Prostate gland (tissue), 2 donors: ENCODE results near the gene AS3MT. TPM values are rescaled to one million over a fixed set of nuclear protein-coding genes. Genes with fewer than 3 reads are reported as not detected.

Experiments used
- DNase-seq: peaks from one replicate; pipeline ENCODE4 v3.0.0-alpha.2; 2019; ENCODE audit warnings: low spot score
- H3K27ac ChIP-seq, 2 donors: fragments of 200-600 bp; sonication (generic); 2 replicates each; pipeline ENCODE4 v1.5.1; 2017 to 2019
- H3K27me3 ChIP-seq: fragments of 200-600 bp; sonication (generic); replicated peaks from 2 replicates; pipeline ENCODE4 v1.5.1; 2019; ENCODE audit not compliant: insufficient read depth
- H3K36me3 ChIP-seq, 2 donors: fragments of 200-600 bp; sonication (generic); 1 replicate in 1 of 2; 2 replicates in 1 of 2; pipeline versions ENCODE4 v1.5.1 to v1.8.1; 2017 to 2019
- H3K4me1 ChIP-seq: fragments of 200-600 bp; sonication (generic); replicated peaks from 2 replicates; pipeline ENCODE4 v1.5.1; 2019
- H3K4me3 ChIP-seq, 2 donors: fragments of 200-600 bp; sonication (generic); 2 replicates each; pipeline ENCODE4 v1.5.1; 2017 to 2019
- H3K9me3 ChIP-seq: fragments of 200-600 bp; sonication (generic); 2 replicates; pipeline ENCODE4 v1.5.1; 2017
- CTCF ChIP-seq, 4 experiments: fragments of 200-600 bp in 2 of 4; fragments of 450-650 bp in 2 of 4; sonication (generic) in 2 of 4; IDR thresholded peaks; 1 replicate in 3 of 4; 2 replicates in 1 of 4; pipeline ENCODE4 v1.5.1; 2016 to 2019; ENCODE audit warnings: antibody characterized with exemption in 4 of 4, mild to moderate bottlenecking in 2 of 4, moderate library complexity in 2 of 4
- POLR2A ChIP-seq: fragments of 450-650 bp; IDR thresholded peaks from one replicate; pipeline ENCODE4 v1.6.1; 2016; ENCODE audit warnings: antibody characterized with exemption, mild to moderate bottlenecking
- POLR2AphosphoS5 ChIP-seq: sonication (generic); formaldehyde crosslinking; IDR thresholded peaks from one replicate; pipeline ENCODE4 v1.6.1; 2017; ENCODE audit warnings: antibody characterized with exemption
- WGBS: methylation state at CpG from one replicate; pipeline ENCODE4 v1.1.5; 2018; 5-methylcytosine and 5-hydroxymethylcytosine counted together
- intact Hi-C: fragments of 100-400 bp; cut with DNase I; formaldehyde crosslinking; loops from one replicate; pipeline ENCODE4 v1.14.2; 2022
- total RNA-seq, 2 donors: library from RNA; depleted of rRNA; stranded (reverse); fragments of >200 nt; gene quantifications; one replicate each; pipeline ENCODE4 v1.1.0, GENCODE V29; 2016

The AS3MT gene
- total RNA-seq, 2 donors from 2014 or later, result 8.4 to 17.4 TPM

GRCh38 chr10:102859911-102860310 lies 9.4 kb upstream of the AS3MT start:
- WGBS, result 81% methylated on average over 2 of the region's 2 CpGs
- no peaks in the 10 kb centered on the region for H3K4me1 ChIP-seq
- no peaks in the 10 kb centered on the region for H3K9me3 ChIP-seq
- no peak for DNase-seq
- H3K4me3 ChIP-seq, result no peak overlapping the region
- TF ChIP-seq POLR2AphosphoS5 (no peak), CTCF (IDR thresholded peaks at IDR 0.05) (no peak), POLR2A (no peak)
- no peaks in the 10 kb centered on the region for H3K27me3 ChIP-seq
- H3K36me3 ChIP-seq, result no peaks in the 10 kb centered on the region
- no peak overlapping the region for H3K27ac ChIP-seq
- intact Hi-C loops, result no loop called here

- Histone ChIP-seq H3K27me3 (no peaks in the 10 kb centered on the region), H3K4me3 (no peak overlapping the region), H3K27ac (no peak overlapping the region), H3K36me3 (no peaks in the 10 kb centered on the region), H3K9me3 (no peaks in the 10 kb centered on the region), H3K4me1 (no peaks in the 10 kb centered on the region)
- 75% methylated on average over 2 of the region's 2 CpGs for WGBS
- intact Hi-C loops, result no loop called here
- no peak for DNase-seq
- TF ChIP-seq CTCF (IDR thresholded peaks at IDR 0.05) (no peak), POLR2A (no peak), POLR2AphosphoS5 (no peak)
These were observed 5.6 kb upstream of the AS3MT start for GRCh38 chr10:102863660-102864059.

- TF ChIP-seq POLR2A (no peak), CTCF (IDR thresholded peaks at IDR 0.05) (no peak), POLR2AphosphoS5 (no peak)
- Histone ChIP-seq H3K36me3 (no peaks in the 10 kb centered on the region), H3K27me3 (no peaks in the 10 kb centered on the region), H3K4me1 (no peaks in the 10 kb centered on the region), H3K4me3 (no peak overlapping the region), H3K9me3 (no peaks in the 10 kb centered on the region), H3K27ac (no peak overlapping the region)
- WGBS, result 90% methylated on average over 3 of the region's 3 CpGs
- no peak for DNase-seq
- intact Hi-C loops, result no loop called here
These were observed 3.6 kb upstream of the AS3MT start for GRCh38 chr10:102865620-102866019.

- Histone ChIP-seq H3K27me3 (no peaks in the 10 kb centered on the region), H3K4me3 (peak overlapping the region; percentile 43 to 47), H3K4me1 (no peaks in the 10 kb centered on the region), H3K9me3 (no peaks in the 10 kb centered on the region), H3K27ac (peak overlapping the region; percentile 34 to 59), H3K36me3 (no peaks in the 10 kb centered on the region)
- WGBS, result 7% methylated on average over 5 of the region's 5 CpGs
- TF ChIP-seq POLR2A (no peak), CTCF (IDR thresholded peaks at IDR 0.05) (no peak), POLR2AphosphoS5 (no peak)
- intact Hi-C loops, result no loop called here
- DNase-seq, result no peak
These were observed 386 bp upstream of the AS3MT start for GRCh38 chr10:102868911-102869257.

- Histone ChIP-seq H3K27me3 (no peaks in the 10 kb centered on the region), H3K9me3 (no peaks in the 10 kb centered on the region), H3K27ac (no peak overlapping the region), H3K4me1 (no peaks in the 10 kb centered on the region), H3K36me3 (no peaks in the 10 kb centered on the region), H3K4me3 (peak overlapping the region in 1 of 2 donors; percentile 43)
- WGBS, result 84% methylated on average over 10 of the region's 10 CpGs
- DNase-seq, result no peak
- TF ChIP-seq POLR2A, result no peak
- no peak for TF ChIP-seq CTCF (IDR thresholded peaks at IDR 0.05)
- TF ChIP-seq POLR2AphosphoS5, result no peak
- intact Hi-C loops, result no loop called here
These were observed 951 bp downstream of the AS3MT start for GRCh38 chr10:102870221-102870620.
